ENCODE measurements around the gene REM1. TPM values are rescaled to one million over a fixed set of nuclear protein-coding genes. Genes with fewer than 3 reads are reported as not detected.

The REM1 gene
- polyA plus RNA-seq, 1 donor from 2014 or later, result not detected

DNA sequence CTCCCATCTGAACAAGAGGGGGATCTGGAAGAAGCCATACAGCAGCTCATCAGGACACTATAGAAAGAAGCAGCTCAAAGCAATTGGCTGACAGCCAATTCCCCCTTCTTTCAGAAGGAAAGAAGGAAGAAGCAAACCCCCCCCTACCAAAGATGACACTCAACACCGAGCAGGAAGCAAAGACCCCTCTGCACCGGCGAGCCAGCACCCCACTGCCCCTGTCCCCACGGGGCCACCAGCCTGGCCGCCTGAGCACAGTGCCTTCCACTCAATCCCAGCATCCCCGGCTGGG lies 1.2 kb downstream of the REM1 start:
- Histone ChIP-seq H3K79me2 (replicated peaks; ENCODE audit: insufficient read depth, low read length) (no peaks in the 10 kb centered on the region), H2AFZ (ENCODE audit: low read depth, low read length) (no peak overlapping the region), H4K20me1 (ENCODE audit: insufficient read depth) (no peaks in the 10 kb centered on the region), H3K4me2 (ENCODE audit: low read length) (no peak overlapping the region), H3K4me3 (ENCODE audit: low read length) (no peak overlapping the region), H3K9ac (ENCODE audit: low read length) (no peak overlapping the region), H3F3A (ENCODE audit: insufficient read depth, low read length, poor library complexity, severe bottlenecking) (no peaks in the 10 kb centered on the region), H3K27ac (ENCODE audit: low read length) (no peak overlapping the region), H3K9me2 (ENCODE audit: insufficient read depth, low read length) (no peaks in the 10 kb centered on the region), H3K36me3 (ENCODE audit: insufficient read depth, low read length) (no peaks in the 10 kb centered on the region), H3K9me3 (ENCODE audit: low read length) (peaks cover 11% of the 10 kb centered on the region), H3K27me3 (ENCODE audit: insufficient read depth, low read depth, low read length) (no peaks in the 10 kb centered on the region)
- TF ChIP-seq, protein P1, sequence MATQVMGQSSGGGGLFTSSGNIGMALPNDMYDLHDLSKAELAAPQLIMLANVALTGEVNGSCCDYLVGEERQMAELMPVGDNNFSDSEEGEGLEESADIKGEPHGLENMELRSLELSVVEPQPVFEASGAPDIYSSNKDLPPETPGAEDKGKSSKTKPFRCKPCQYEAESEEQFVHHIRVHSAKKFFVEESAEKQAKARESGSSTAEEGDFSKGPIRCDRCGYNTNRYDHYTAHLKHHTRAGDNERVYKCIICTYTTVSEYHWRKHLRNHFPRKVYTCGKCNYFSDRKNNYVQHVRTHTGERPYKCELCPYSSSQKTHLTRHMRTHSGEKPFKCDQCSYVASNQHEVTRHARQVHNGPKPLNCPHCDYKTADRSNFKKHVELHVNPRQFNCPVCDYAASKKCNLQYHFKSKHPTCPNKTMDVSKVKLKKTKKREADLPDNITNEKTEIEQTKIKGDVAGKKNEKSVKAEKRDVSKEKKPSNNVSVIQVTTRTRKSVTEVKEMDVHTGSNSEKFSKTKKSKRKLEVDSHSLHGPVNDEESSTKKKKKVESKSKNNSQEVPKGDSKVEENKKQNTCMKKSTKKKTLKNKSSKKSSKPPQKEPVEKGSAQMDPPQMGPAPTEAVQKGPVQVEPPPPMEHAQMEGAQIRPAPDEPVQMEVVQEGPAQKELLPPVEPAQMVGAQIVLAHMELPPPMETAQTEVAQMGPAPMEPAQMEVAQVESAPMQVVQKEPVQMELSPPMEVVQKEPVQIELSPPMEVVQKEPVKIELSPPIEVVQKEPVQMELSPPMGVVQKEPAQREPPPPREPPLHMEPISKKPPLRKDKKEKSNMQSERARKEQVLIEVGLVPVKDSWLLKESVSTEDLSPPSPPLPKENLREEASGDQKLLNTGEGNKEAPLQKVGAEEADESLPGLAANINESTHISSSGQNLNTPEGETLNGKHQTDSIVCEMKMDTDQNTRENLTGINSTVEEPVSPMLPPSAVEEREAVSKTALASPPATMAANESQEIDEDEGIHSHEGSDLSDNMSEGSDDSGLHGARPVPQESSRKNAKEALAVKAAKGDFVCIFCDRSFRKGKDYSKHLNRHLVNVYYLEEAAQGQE (IDR thresholded peaks at IDR 0.05; ENCODE audit: borderline replicate concordance), result no peak
- TF ChIP-seq EZH2 (IDR thresholded peaks at IDR 0.05; ENCODE audit: borderline replicate concordance, insufficient read depth, low read length, poor library complexity, severe bottlenecking) (no peak), POLR2AphosphoS5 (IDR thresholded peaks at IDR 0.05) (no peak), TAF1 (IDR thresholded peaks at IDR 0.05; ENCODE audit: low read depth) (no peak), MXI1 (conservative IDR thresholded peaks at IDR 0.05; ENCODE audit: poor library complexity, severe bottlenecking) (no peak), SMC3 (conservative IDR thresholded peaks at IDR 0.05; ENCODE audit: poor library complexity) (no peak), EP300 (conservative IDR thresholded peaks at IDR 0.05; ENCODE audit: poor library complexity, severe bottlenecking) (no peak), RAD21 (conservative IDR thresholded peaks at IDR 0.05) (no peak)
- TF ChIP-seq, protein P2, sequence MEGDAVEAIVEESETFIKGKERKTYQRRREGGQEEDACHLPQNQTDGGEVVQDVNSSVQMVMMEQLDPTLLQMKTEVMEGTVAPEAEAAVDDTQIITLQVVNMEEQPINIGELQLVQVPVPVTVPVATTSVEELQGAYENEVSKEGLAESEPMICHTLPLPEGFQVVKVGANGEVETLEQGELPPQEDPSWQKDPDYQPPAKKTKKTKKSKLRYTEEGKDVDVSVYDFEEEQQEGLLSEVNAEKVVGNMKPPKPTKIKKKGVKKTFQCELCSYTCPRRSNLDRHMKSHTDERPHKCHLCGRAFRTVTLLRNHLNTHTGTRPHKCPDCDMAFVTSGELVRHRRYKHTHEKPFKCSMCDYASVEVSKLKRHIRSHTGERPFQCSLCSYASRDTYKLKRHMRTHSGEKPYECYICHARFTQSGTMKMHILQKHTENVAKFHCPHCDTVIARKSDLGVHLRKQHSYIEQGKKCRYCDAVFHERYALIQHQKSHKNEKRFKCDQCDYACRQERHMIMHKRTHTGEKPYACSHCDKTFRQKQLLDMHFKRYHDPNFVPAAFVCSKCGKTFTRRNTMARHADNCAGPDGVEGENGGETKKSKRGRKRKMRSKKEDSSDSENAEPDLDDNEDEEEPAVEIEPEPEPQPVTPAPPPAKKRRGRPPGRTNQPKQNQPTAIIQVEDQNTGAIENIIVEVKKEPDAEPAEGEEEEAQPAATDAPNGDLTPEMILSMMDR (IDR thresholded peaks at IDR 0.05; ENCODE audit: poor library complexity, severe bottlenecking), result no peak

DNA sequence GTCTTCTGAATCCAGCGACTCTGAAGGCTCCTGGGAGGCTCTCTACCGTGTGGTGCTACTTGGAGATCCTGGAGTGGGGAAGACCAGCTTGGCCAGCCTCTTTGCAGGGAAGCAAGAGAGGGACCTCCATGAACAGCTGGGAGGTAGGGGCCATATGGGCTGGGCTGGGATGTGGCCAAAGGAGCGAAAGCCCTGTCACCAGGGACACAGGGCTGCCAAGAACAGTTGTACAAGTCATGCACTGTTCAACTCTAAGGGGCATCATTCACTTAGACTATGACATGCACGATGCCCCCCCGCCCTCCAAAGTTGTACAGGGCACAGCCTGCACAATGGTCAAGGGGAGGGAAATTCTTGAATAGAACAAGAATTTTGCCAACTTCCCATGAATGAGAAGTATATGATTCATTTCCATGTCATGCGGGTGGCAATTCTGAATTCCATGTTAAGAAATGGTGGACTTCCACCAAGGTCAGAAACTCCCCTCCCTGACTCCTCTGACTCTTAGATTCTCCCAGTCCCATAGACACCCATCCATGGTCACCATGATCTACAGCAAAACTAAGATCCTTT lies 1.6 kb downstream of the REM1 start:
- no peak overlapping the region for H3K4me3 ChIP-seq (ENCODE audit: low read length)
- H3K9ac ChIP-seq (ENCODE audit: low read length), result no peak overlapping the region
- no peaks in the 10 kb centered on the region for H3K9me2 ChIP-seq (ENCODE audit: insufficient read depth, low read length)
- no peaks in the 10 kb centered on the region for H4K20me1 ChIP-seq (ENCODE audit: insufficient read depth)
- no peaks in the 10 kb centered on the region for H3K36me3 ChIP-seq (ENCODE audit: insufficient read depth, low read length)
- no peak overlapping the region for H2AFZ ChIP-seq (ENCODE audit: low read depth, low read length)
- no peak for TF ChIP-seq EZH2 (IDR thresholded peaks at IDR 0.05; ENCODE audit: borderline replicate concordance, insufficient read depth, low read length, poor library complexity, severe bottlenecking)
- no peak for TF ChIP-seq RAD21 (conservative IDR thresholded peaks at IDR 0.05)
- peaks cover 11% of the 10 kb centered on the region for H3K9me3 ChIP-seq (ENCODE audit: low read length)
- H3F3A ChIP-seq (ENCODE audit: insufficient read depth, low read length, poor library complexity, severe bottlenecking), result no peaks in the 10 kb centered on the region
- H3K79me2 ChIP-seq (replicated peaks; ENCODE audit: insufficient read depth, low read length), result no peaks in the 10 kb centered on the region
- H3K27me3 ChIP-seq (ENCODE audit: insufficient read depth, low read depth, low read length), result no peaks in the 10 kb centered on the region
- H3K27ac ChIP-seq (ENCODE audit: low read length), result no peak overlapping the region
- no peak overlapping the region for H3K4me2 ChIP-seq (ENCODE audit: low read length)

DNA sequence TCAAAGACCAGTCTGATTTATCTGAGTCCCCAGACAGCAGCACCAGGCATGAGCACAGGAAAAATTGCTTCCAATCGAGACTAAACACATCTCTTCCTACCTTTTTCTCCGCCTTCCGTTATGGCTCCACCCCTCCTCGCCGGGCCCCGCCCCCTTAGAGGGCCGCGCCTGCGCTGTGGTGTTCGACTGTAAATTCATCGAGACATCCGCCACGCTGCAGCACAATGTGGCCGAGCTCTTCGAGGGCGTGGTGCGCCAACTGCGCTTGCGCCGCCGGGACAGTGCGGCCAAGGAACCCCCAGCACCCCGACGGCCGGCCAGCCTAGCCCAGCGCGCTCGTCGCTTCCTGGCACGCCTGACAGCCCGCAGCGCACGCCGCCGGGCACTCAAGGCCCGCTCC lies 8.9 kb downstream of the REM1 start:
- no peaks in the 10 kb centered on the region for H3K27me3 ChIP-seq (ENCODE audit: insufficient read depth, low read depth, low read length)
- no peak overlapping the region for H3K4me3 ChIP-seq (ENCODE audit: low read length)
- no peak overlapping the region for H3K4me2 ChIP-seq (ENCODE audit: low read length)
- no peaks in the 10 kb centered on the region for H3K9me2 ChIP-seq (ENCODE audit: insufficient read depth, low read length)
- H2AFZ ChIP-seq (ENCODE audit: low read depth, low read length), result no peak overlapping the region
- H3F3A ChIP-seq (ENCODE audit: insufficient read depth, low read length, poor library complexity, severe bottlenecking), result no peaks in the 10 kb centered on the region
- no peaks in the 10 kb centered on the region for H3K36me3 ChIP-seq (ENCODE audit: insufficient read depth, low read length)
- no peaks in the 10 kb centered on the region for H4K20me1 ChIP-seq (ENCODE audit: insufficient read depth)
- H3K9ac ChIP-seq (ENCODE audit: low read length), result no peak overlapping the region
- no peaks in the 10 kb centered on the region for H3K79me2 ChIP-seq (replicated peaks; ENCODE audit: insufficient read depth, low read length)
- no peak overlapping the region for H3K27ac ChIP-seq (ENCODE audit: low read length)
- TF ChIP-seq, protein P2 (IDR thresholded peaks at IDR 0.05; ENCODE audit: poor library complexity, severe bottlenecking), result no peak
- TF ChIP-seq, protein P1 (IDR thresholded peaks at IDR 0.05; ENCODE audit: borderline replicate concordance), result no peak
- no peak for TF ChIP-seq POLR2AphosphoS5 (IDR thresholded peaks at IDR 0.05)
- H3K9me3 ChIP-seq (ENCODE audit: low read length), result peaks cover 5% of the 10 kb centered on the region
